NT2/D1 (cell line): ENCODE data around the gene PYURF.

ENCODE experiments used
- DNase-seq: peaks from one replicate; pipeline ENCODE4 v3.0.0-alpha.2; 2011; ENCODE audit warnings: low read depth, low spot score
- H3K27me3 ChIP-seq: 2 replicates; pipeline ENCODE4 v1.6.0; 2011; ENCODE audit warnings: mild to moderate bottlenecking; ENCODE audit not compliant: insufficient read length, insufficient read depth
- H3K36me3 ChIP-seq: 2 replicates; pipeline ENCODE4 v1.6.1; 2011; ENCODE audit warnings: mild to moderate bottlenecking, low read length, mixed read lengths; ENCODE audit not compliant: insufficient read depth, insufficient read length
- H3K4me1 ChIP-seq: 2 replicates; pipeline ENCODE4 v1.5.1; 2011; ENCODE audit not compliant: insufficient read depth, insufficient read length
- H3K4me3 ChIP-seq: 2 replicates; pipeline ENCODE4 v1.5.1; 2011; ENCODE audit warnings: low read depth; ENCODE audit not compliant: insufficient read length
- H3K9ac ChIP-seq: 2 replicates; pipeline ENCODE4 v1.6.0; 2011; ENCODE audit warnings: low read depth; ENCODE audit not compliant: insufficient read length
- H3K9me3 ChIP-seq: 2 replicates; pipeline ENCODE4 v1.5.1; 2011; ENCODE audit warnings: mild to moderate bottlenecking, low read length; ENCODE audit not compliant: insufficient read depth
- SUZ12 ChIP-seq: IDR thresholded peaks from 2 replicates; pipeline ENCODE4 v1.6.1; 2011; ENCODE audit not compliant: insufficient read length, insufficient read depth; ENCODE audit errors: extremely low read depth
- YY1 ChIP-seq: IDR thresholded peaks from 2 replicates; pipeline ENCODE4 v1.6.1; 2011; ENCODE audit not compliant: insufficient read length, insufficient read depth
- ZNF274 ChIP-seq: IDR thresholded peaks from 2 replicates; pipeline ENCODE4 v1.6.1; 2011; ENCODE audit warnings: mild to moderate bottlenecking, low read depth, low read length

The PYURF gene

GRCh38 chr4:88497859-88498409 lies 25.6 kb downstream of the PYURF start:
- H3K4me1 ChIP-seq, result no peaks in the 10 kb centered on the region
- H3K27me3 ChIP-seq, result no peaks in the 10 kb centered on the region
- no peaks in the 10 kb centered on the region for H3K36me3 ChIP-seq
- no peak for TF ChIP-seq ZNF274
- no peak for TF ChIP-seq YY1
- no peak for TF ChIP-seq SUZ12
- no peak for DNase-seq
- H3K9me3 ChIP-seq, result no peaks in the 10 kb centered on the region
- H3K4me3 ChIP-seq, result no peak overlapping the region
- no peak overlapping the region for H3K9ac ChIP-seq

GRCh38 chr4:88489100-88489761 lies 34.3 kb downstream of the PYURF start:
- H3K4me1 ChIP-seq, result no peaks in the 10 kb centered on the region
- TF ChIP-seq ZNF274 (no peak), YY1 (no peak), SUZ12 (no peak)
- H3K9me3 ChIP-seq, result no peaks in the 10 kb centered on the region
- H3K27me3 ChIP-seq, result no peaks in the 10 kb centered on the region
- H3K36me3 ChIP-seq, result no peaks in the 10 kb centered on the region
- no peak overlapping the region for H3K4me3 ChIP-seq
- no peak for DNase-seq
- no peak overlapping the region for H3K9ac ChIP-seq

GRCh38 chr4:88481537-88481936 lies 42.0 kb downstream of the PYURF start:
- Histone ChIP-seq H3K27me3 (no peaks in the 10 kb centered on the region), H3K4me3 (no peak overlapping the region), H3K9ac (no peak overlapping the region), H3K9me3 (no peaks in the 10 kb centered on the region), H3K36me3 (peaks cover 2% of the 10 kb centered on the region), H3K4me1 (no peaks in the 10 kb centered on the region)
- TF ChIP-seq ZNF274 (no peak), SUZ12 (no peak), YY1 (no peak)
- DNase-seq, result no peak

GRCh38 chr4:88478247-88478646 lies 45.3 kb downstream of the PYURF start:
- no peaks in the 10 kb centered on the region for H3K9me3 ChIP-seq
- no peaks in the 10 kb centered on the region for H3K4me1 ChIP-seq
- H3K9ac ChIP-seq, result no peak overlapping the region
- no peak for DNase-seq
- no peak for TF ChIP-seq YY1
- no peak for TF ChIP-seq SUZ12
- no peak for TF ChIP-seq ZNF274
- peaks cover 5% of the 10 kb centered on the region for H3K36me3 ChIP-seq
- H3K27me3 ChIP-seq, result no peaks in the 10 kb centered on the region
- no peak overlapping the region for H3K4me3 ChIP-seq

GRCh38 chr4:88477229-88477860 lies 46.2 kb downstream of the PYURF start:
- Histone ChIP-seq H3K4me1 (no peaks in the 10 kb centered on the region), H3K36me3 (peaks cover 5% of the 10 kb centered on the region), H3K9me3 (no peaks in the 10 kb centered on the region), H3K9ac (no peak overlapping the region), H3K27me3 (no peaks in the 10 kb centered on the region), H3K4me3 (no peak overlapping the region)
- DNase-seq, result no peak
- no peak for TF ChIP-seq YY1
- TF ChIP-seq ZNF274, result no peak
- no peak for TF ChIP-seq SUZ12
